Neural progenitor cell (in vitro differentiated cells): ENCODE results near the gene NFE2L2.

Experiments used
- EZH2 ChIP-seq: fragments of 200-600 bp; sonication (generic); IDR thresholded peaks from 2 replicates; pipeline ENCODE4 v1.6.1; 2017; ENCODE audit warnings: antibody characterized with exemption, mild to moderate bottlenecking, moderate library complexity
- EZH2phosphoT487 ChIP-seq: fragments of 200-600 bp; sonication (generic); IDR thresholded peaks from 2 replicates; pipeline ENCODE4 v1.6.1; 2017; ENCODE audit warnings: antibody characterized with exemption
- TF ChIP-seq, protein P1 (sequence below): fragments of 200-600 bp; sonication (generic); IDR thresholded peaks from 2 replicates; pipeline ENCODE4 v1.5.1; 2017; ENCODE audit warnings: antibody characterized with exemption, mild to moderate bottlenecking

GRCh38 chr2:177275040-177275742 is 10.7 kb upstream of the NFE2L2 start:
- TF ChIP-seq, protein P1, sequence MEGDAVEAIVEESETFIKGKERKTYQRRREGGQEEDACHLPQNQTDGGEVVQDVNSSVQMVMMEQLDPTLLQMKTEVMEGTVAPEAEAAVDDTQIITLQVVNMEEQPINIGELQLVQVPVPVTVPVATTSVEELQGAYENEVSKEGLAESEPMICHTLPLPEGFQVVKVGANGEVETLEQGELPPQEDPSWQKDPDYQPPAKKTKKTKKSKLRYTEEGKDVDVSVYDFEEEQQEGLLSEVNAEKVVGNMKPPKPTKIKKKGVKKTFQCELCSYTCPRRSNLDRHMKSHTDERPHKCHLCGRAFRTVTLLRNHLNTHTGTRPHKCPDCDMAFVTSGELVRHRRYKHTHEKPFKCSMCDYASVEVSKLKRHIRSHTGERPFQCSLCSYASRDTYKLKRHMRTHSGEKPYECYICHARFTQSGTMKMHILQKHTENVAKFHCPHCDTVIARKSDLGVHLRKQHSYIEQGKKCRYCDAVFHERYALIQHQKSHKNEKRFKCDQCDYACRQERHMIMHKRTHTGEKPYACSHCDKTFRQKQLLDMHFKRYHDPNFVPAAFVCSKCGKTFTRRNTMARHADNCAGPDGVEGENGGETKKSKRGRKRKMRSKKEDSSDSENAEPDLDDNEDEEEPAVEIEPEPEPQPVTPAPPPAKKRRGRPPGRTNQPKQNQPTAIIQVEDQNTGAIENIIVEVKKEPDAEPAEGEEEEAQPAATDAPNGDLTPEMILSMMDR = no peak
- TF ChIP-seq EZH2 (no peak), EZH2phosphoT487 (no peak)
